Measurements from ENCODE around the gene HS3ST4.

The HS3ST4 gene

GRCh38 chr16:25691519-25692091 is at the start of gene HS3ST4:
TSS of gene HS3ST4 (plus strand) at chr16:25691959.
- no peak for DNase-seq

- no peak for DNase-seq
Observed at GRCh38 chr16:25643633-25644032, 48.1 kb upstream of the HS3ST4 start.

GRCh38 chr16:25656639-25657038 is 35.1 kb upstream of the HS3ST4 start:
- DNase-seq, result no peak

- DNase-seq, result no peak
Observed at GRCh38 chr16:25676820-25677219, 14.9 kb upstream of the HS3ST4 start.

GRCh38 chr16:25679511-25679910 is 12.2 kb upstream of the HS3ST4 start:
- DNase-seq, result no peak

- no peak for DNase-seq
Observed at GRCh38 chr16:25689137-25689836, 2.5 kb upstream of the HS3ST4 start.

- DNase-seq, result no peak
Observed at GRCh38 chr16:25690552-25691143, 1.1 kb upstream of the HS3ST4 start.

GRCh38 chr16:25692351-25692741 is 587 bp downstream of the HS3ST4 start:
- DNase-seq, result no peak

GRCh38 chr16:25692742-25693508 is 1.2 kb downstream of the HS3ST4 start:
- no peak for DNase-seq

- no peak for DNase-seq
Observed at GRCh38 chr16:25693631-25694030, 1.9 kb downstream of the HS3ST4 start.

- DNase-seq, result no peak
Observed at GRCh38 chr16:25699069-25699468, 7.3 kb downstream of the HS3ST4 start.

- no peak for DNase-seq
Observed at GRCh38 chr16:25700547-25700946, 8.8 kb downstream of the HS3ST4 start.

GRCh38 chr16:25707553-25707952 is 15.8 kb downstream of the HS3ST4 start:
- no peak for DNase-seq

- peak; percentile 1 for DNase-seq
Observed at GRCh38 chr16:25707982-25708583, 16.3 kb downstream of the HS3ST4 start.

GRCh38 chr16:25709213-25709612 is 17.5 kb downstream of the HS3ST4 start:
- DNase-seq, result no peak

GRCh38 chr16:25713785-25714570 is 22.2 kb downstream of the HS3ST4 start:
- DNase-seq, result no peak

- DNase-seq, result no peak
Observed at GRCh38 chr16:25716186-25716585, 24.4 kb downstream of the HS3ST4 start.

GRCh38 chr16:25721439-25721838 is 29.7 kb downstream of the HS3ST4 start:
- no peak for DNase-seq

GRCh38 chr16:25726430-25727098 is 34.8 kb downstream of the HS3ST4 start:
- no peak for DNase-seq

- no peak for DNase-seq
Observed at GRCh38 chr16:25729188-25729915, 37.6 kb downstream of the HS3ST4 start.

GRCh38 chr16:25730396-25730795 is 38.6 kb downstream of the HS3ST4 start:
- DNase-seq, result no peak

All from NK-92 treated with Interleukin-12 subunit alpha and Interleukin-12 subunit beta, amount 100 ng/mL, for 24 hours (cell line).